Adipocyte (in vitro differentiated cells): Measurements from ENCODE around the gene EXOSC2.

ENCODE experiments used
- DNase-seq: peaks from one replicate; pipeline ENCODE4 v3.0.0-alpha.2; 2015; ENCODE audit warnings: low read depth
- H3K27me3 ChIP-seq: replicated peaks from 2 replicates; pipeline ENCODE4 v1.7.0; 2013; ENCODE audit warnings: mild to moderate bottlenecking, low read length, moderate library complexity; ENCODE audit not compliant: control insufficient read depth, insufficient read depth
- H3K36me3 ChIP-seq: 2 replicates; pipeline ENCODE4 v1.7.0; 2013; ENCODE audit warnings: low read length, mild to moderate bottlenecking, moderate library complexity; ENCODE audit not compliant: control insufficient read depth, insufficient read depth, severe bottlenecking
- H3K4me1 ChIP-seq: 2 replicates; pipeline ENCODE4 v1.7.0; 2013; ENCODE audit warnings: mild to moderate bottlenecking, low read length, moderate library complexity; ENCODE audit not compliant: control insufficient read depth, insufficient read depth
- H3K4me3 ChIP-seq: 2 replicates; pipeline ENCODE4 v1.7.0; 2013; ENCODE audit warnings: mild to moderate bottlenecking, low read length, moderate library complexity
- H3K9ac ChIP-seq: 2 replicates; pipeline ENCODE4 v1.7.0; 2013; ENCODE audit warnings: mild to moderate bottlenecking, low read length, moderate library complexity
- H3K9me3 ChIP-seq: 2 replicates; pipeline ENCODE4 v1.7.0; 2013; ENCODE audit warnings: mild to moderate bottlenecking, low read length, moderate library complexity; ENCODE audit not compliant: control insufficient read depth

The EXOSC2 gene

GRCh38 chr9:130693426-130694191 lies at the start of gene EXOSC2:
Gene EXOSC2, plus strand, starts transcription at chr9:130693780. Its CDS starts 12 bp downstream, at chr9:130693792.
- DNase-seq = peak; percentile 99

GRCh38 chr9:130651221-130651620 lies 42.4 kb upstream of the EXOSC2 start:
- Histone ChIP-seq H3K9me3 (peaks cover 3% of the 10 kb centered on the region), H3K4me3 (no peak overlapping the region), H3K36me3 (no peaks in the 10 kb centered on the region), H3K4me1 (no peaks in the 10 kb centered on the region), H3K27me3 (peaks cover 28% of the 10 kb centered on the region), H3K9ac (no peak overlapping the region)
- DNase-seq = no peak

More at GRCh38 chr9:130693426-130694191, at the start of gene EXOSC2:
- no peaks in the 10 kb centered on the region for H3K9me3 ChIP-seq
- H3K4me3 ChIP-seq = peak within 1 kb of the TSS; percentile 94
- no peaks in the 10 kb centered on the region for H3K27me3 ChIP-seq
- H3K9ac ChIP-seq = peak within 1 kb of the TSS; percentile 90
- peaks cover 19% of the 10 kb centered on the region for H3K4me1 ChIP-seq
- H3K36me3 ChIP-seq = peaks cover 25% of the 10 kb centered on the region

GRCh38 chr9:130651752-130652151 lies 41.8 kb upstream of the EXOSC2 start:
- DNase-seq = no peak
- Histone ChIP-seq H3K9ac (no peak overlapping the region), H3K36me3 (no peaks in the 10 kb centered on the region), H3K4me1 (no peaks in the 10 kb centered on the region), H3K27me3 (peaks cover 33% of the 10 kb centered on the region), H3K9me3 (peaks cover 2% of the 10 kb centered on the region), H3K4me3 (no peak overlapping the region)

- no peaks in the 10 kb centered on the region for H3K36me3 ChIP-seq
- no peaks in the 10 kb centered on the region for H3K4me1 ChIP-seq
- H3K9me3 ChIP-seq = peaks cover 6% of the 10 kb centered on the region
- peaks cover 53% of the 10 kb centered on the region for H3K27me3 ChIP-seq
- H3K4me3 ChIP-seq = no peak overlapping the region
- DNase-seq = no peak
- no peak overlapping the region for H3K9ac ChIP-seq
Observed at GRCh38 chr9:130654879-130655278, 38.7 kb upstream of the EXOSC2 start.

- Histone ChIP-seq H3K9me3 (peaks cover 6% of the 10 kb centered on the region), H3K4me1 (no peaks in the 10 kb centered on the region), H3K36me3 (no peaks in the 10 kb centered on the region), H3K9ac (no peak overlapping the region), H3K27me3 (peaks cover 65% of the 10 kb centered on the region), H3K4me3 (no peak overlapping the region)
- no peak for DNase-seq
Observed at GRCh38 chr9:130658893-130659698, 34.5 kb upstream of the EXOSC2 start.

- Histone ChIP-seq H3K9ac (no peak overlapping the region), H3K4me1 (no peaks in the 10 kb centered on the region), H3K9me3 (peaks cover 6% of the 10 kb centered on the region), H3K27me3 (peaks cover 71% of the 10 kb centered on the region), H3K4me3 (no peak overlapping the region), H3K36me3 (no peaks in the 10 kb centered on the region)
- DNase-seq = peak; percentile 19
Observed at GRCh38 chr9:130659699-130660248, 33.8 kb upstream of the EXOSC2 start.

GRCh38 chr9:130660326-130660682 lies 33.3 kb upstream of the EXOSC2 start:
- no peak overlapping the region for H3K9ac ChIP-seq
- peaks cover 6% of the 10 kb centered on the region for H3K9me3 ChIP-seq
- DNase-seq = no peak
- H3K4me3 ChIP-seq = no peak overlapping the region
- H3K36me3 ChIP-seq = no peaks in the 10 kb centered on the region
- no peaks in the 10 kb centered on the region for H3K4me1 ChIP-seq
- H3K27me3 ChIP-seq = peaks cover 72% of the 10 kb centered on the region

- H3K36me3 ChIP-seq = no peaks in the 10 kb centered on the region
- peak; percentile 34 for DNase-seq
Observed at GRCh38 chr9:130660683-130661450, 32.7 kb upstream of the EXOSC2 start.

GRCh38 chr9:130661451-130662098 lies 32.0 kb upstream of the EXOSC2 start:
- Histone ChIP-seq H3K9ac (no peak overlapping the region), H3K4me1 (no peaks in the 10 kb centered on the region), H3K9me3 (peaks cover 6% of the 10 kb centered on the region), H3K27me3 (peaks cover 71% of the 10 kb centered on the region), H3K36me3 (no peaks in the 10 kb centered on the region), H3K4me3 (no peak overlapping the region)
- peak; percentile 25 for DNase-seq

More at GRCh38 chr9:130660683-130661450, 32.7 kb upstream of the EXOSC2 start:
- H3K4me3 ChIP-seq = no peak overlapping the region
- no peak overlapping the region for H3K9ac ChIP-seq
- H3K9me3 ChIP-seq = peaks cover 6% of the 10 kb centered on the region
- H3K27me3 ChIP-seq = peaks cover 73% of the 10 kb centered on the region
- H3K4me1 ChIP-seq = no peaks in the 10 kb centered on the region

- DNase-seq = no peak
- H3K27me3 ChIP-seq = peaks cover 63% of the 10 kb centered on the region
- no peak overlapping the region for H3K9ac ChIP-seq
- no peak overlapping the region for H3K4me3 ChIP-seq
- H3K36me3 ChIP-seq = no peaks in the 10 kb centered on the region
- H3K9me3 ChIP-seq = peaks cover 3% of the 10 kb centered on the region
- no peaks in the 10 kb centered on the region for H3K4me1 ChIP-seq
Observed at GRCh38 chr9:130662099-130662969, 31.2 kb upstream of the EXOSC2 start.
